ENCODE measurements around the gene GABBR2.
"Not testable (repeated sequence)": the region's sequence is repeated elsewhere in the genome, so short reads cannot be mapped to it uniquely, and the experiment has no call there.

GABBR2 gene

GRCh38 chr9:98485706-98486105, 223.0 kb downstream of the GABBR2 start:
- DNase-seq (ENCODE audit: low spot score), result no peak
- no peak for FAIRE-seq

GRCh38 chr9:98484162-98484561, 224.6 kb downstream of the GABBR2 start:
- no peak for FAIRE-seq
- no peak for DNase-seq (ENCODE audit: low spot score)

DNA sequence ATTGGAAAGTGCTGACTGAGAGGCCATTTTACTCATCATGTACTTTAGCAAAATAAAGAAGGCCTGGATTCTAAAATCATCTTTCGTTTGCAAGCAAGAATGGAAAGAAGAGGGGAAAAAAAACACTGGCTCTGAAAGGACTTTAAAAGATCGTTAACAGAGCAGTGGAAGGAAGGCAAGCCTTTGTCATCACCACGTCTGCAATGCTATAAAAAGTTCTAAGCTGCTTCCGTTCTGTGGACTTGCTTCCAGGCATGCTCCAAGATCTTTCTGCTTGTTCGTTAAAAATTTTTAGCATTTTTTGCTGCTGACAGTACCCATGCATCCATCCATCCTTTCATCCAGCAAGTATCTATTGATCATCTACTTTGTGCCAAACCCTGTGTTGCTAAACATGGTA, 226.5 kb downstream of the GABBR2 start:
- DNase-seq (ENCODE audit: low spot score) (no peak), FAIRE-seq (no peak)

GRCh38 chr9:98481676-98482075, 227.1 kb downstream of the GABBR2 start:
- FAIRE-seq, result no peak
- no peak for DNase-seq (ENCODE audit: low spot score)

GRCh38 chr9:98479967-98480847, 228.5 kb downstream of the GABBR2 start:
- DNase-seq (ENCODE audit: low spot score), result peak; percentile 70
- no peak for FAIRE-seq

GRCh38 chr9:98479449-98479848, 229.3 kb downstream of the GABBR2 start:
- FAIRE-seq (no peak), DNase-seq (ENCODE audit: low spot score) (no peak)

DNA sequence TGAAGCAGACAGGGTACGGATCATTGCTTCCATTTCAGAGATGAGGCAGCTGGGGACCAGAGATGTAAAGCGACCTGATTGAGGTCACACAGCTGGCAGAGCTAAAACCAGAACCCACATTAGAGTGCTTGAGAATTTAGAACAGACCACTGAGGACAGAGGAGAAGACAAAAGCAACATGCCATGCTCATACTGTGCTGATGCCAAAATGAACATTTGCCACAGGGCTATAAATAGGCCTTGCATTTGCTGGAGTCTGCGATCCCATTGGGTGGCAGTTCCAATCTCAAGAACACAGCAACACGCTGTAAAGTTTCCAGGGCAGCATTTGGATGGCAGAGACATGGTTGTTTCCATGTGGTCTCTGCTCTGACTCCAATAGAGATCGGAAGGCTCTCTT, 230.9 kb downstream of the GABBR2 start:
- no peak for DNase-seq (ENCODE audit: low spot score)
- FAIRE-seq, result no peak

DNA sequence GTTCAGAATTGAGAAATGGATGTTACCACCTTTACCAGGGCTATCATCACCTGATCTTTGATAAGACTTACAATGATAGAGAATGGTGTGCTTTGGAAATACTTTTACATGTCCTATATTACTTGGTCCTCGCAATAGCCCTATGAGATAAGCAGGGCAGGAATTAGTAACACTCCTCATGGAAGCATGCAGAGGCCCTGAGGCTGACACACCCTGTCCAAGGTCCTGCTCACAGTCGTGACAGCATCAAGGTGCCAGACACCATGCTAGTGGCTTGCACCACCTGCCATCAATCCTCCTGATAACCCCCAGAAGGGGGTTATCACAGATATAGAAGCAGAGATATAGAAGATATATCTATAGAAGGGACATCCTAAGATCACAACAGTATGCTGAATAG, 236.5 kb downstream of the GABBR2 start:
- no peak for FAIRE-seq
- DNase-seq (ENCODE audit: low spot score), result no peak

DNA sequence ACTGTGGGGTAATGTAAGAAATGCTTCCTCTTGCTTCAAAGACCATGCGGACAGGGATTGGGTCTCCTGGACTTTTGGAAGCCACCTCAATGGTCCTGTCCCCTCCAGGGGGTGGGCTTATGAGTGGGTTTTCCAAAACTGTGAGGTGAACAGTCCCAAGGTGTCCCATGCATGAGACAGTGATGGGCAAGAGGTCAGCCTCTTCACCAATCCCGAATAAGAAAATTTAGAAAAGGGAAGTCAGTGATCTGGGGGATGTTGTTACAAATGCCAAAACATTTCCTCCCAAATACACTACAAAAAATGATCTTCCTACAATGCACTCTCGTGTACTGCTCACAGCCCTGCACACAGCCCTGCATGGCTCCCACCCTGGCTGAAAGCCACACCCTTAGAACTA, 237.6 kb downstream of the GABBR2 start:
- no peak for DNase-seq (ENCODE audit: low spot score)
- no peak for FAIRE-seq

DNA sequence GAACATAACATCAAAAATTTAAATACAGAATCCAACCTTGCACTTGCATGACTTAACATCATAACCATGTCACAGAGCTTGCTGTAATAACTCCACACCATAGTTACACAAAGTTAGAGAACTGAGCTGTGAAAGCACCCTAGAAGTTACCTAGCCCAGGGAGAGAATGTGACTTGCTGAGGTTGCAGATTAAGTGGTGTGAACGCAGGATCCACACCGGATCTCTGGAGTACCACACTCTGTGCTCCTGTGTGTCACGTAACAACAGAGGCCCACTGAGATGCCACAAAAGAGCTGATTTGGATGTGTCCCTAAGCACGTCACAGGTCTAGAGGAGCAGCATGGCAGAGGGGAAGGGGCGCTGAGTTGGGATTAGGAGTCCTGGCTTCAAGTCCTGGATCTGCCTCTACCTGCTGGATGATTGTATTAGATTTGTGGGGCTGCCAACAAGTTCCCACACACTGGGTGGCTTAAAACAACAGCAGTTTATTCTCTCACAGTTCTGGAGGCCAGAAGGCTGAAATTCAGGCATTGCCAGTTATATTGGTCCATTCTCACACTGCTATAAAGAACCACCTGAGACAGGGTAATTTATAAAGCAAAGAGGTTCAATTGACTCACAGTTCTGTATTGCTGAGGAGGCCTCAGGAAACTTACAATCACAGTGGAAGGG, 240.0 kb downstream of the GABBR2 start:
- no peak for FAIRE-seq

DNA sequence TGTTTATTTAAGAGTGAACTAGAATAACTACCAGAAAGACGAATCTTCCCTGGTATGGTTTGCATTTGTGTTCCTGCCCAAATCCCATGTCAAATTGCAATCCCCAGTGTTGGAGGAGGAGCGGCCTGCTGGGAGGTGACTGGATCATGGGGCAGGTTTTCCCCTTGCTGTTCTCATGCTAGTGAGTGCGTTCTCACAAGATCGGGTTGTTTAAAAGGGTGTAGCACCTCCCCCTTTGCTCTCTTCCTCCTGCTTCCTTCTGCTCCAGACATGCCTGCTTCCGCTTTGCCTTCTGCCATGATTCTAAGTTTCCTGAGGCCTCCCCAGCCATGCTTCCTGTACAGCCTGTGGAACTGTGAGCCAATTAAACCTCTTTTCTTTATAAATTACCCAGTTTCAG, 242.9 kb downstream of the GABBR2 start:
- FAIRE-seq, result no peak

More for the DNA sequence above, 240.0 kb downstream of the GABBR2 start:
- no peak for DNase-seq (ENCODE audit: low spot score)

GRCh38 chr9:98464156-98464690, 244.5 kb downstream of the GABBR2 start:
- DNase-seq (ENCODE audit: low spot score); FAIRE-seq: not testable (repeated sequence)

More for the DNA sequence above, 242.9 kb downstream of the GABBR2 start:
- DNase-seq (ENCODE audit: low spot score), result no peak

DNA sequence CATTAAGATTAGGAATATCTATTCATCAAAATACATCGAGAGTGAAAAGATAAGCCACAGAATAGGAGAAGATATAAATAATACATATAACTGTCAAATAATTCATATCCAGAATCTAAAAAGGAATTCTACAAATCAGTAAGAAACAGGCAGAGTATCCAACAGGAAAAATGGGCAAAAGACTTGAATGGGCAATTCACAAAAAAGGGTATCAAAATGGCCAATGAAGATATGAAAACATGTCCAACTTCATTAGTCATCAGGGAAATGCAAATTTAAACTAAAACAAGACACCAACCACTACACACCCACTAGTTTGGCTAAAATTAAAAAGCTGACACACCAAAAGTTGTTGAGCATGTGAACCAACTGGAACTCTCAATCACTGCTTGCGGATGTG, 246.4 kb downstream of the GABBR2 start:
- no peak for FAIRE-seq
- no peak for DNase-seq (ENCODE audit: low spot score)

DNA sequence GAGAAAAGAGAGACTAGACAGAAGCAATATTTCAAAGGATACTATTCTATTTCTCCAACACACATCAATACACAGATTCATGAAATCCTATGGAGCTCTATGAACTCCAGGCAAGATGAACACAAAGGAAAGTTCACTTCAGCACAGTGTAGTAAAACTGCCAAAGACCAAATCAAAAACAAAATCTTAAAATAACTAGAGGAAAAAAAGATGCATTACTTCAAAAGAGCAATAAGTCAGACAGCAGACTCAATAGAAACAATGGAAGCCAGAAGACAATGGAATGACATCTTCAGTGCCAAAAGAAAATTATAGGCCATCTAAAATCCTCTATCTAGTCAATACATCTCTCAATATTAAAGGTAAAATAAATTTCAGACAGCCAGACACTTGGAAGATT, 248.0 kb downstream of the GABBR2 start:
- DNase-seq (ENCODE audit: low spot score), result no peak
- no peak for FAIRE-seq

GRCh38 chr9:98457726-98458370, 250.9 kb downstream of the GABBR2 start:
- DNase-seq (ENCODE audit: low spot score) (no peak), FAIRE-seq (no peak)

DNA sequence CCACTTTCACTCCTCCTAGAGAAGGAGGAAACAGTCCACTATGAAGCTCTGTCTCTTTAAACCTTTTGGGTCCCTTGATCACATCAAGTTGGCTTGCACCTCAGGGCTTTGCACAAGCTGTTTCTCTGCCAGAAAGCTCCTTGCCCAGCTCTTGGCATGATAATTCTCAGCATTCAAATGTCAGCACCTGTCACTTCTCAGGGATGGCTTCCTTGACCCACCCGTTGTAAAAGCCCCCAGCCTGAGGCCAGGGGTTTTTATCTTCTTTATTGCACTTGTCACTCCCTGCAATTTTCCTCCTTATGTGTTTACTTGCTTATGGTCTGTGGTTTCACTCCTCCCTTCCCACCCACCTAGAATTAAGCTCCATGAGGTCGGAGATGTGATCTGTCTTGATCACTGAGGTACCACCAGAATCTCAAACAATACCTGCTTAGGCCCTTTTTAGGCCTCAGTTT, 252.6 kb downstream of the GABBR2 start:
- no peak for DNase-seq (ENCODE audit: low spot score)
- no peak for FAIRE-seq

DNA sequence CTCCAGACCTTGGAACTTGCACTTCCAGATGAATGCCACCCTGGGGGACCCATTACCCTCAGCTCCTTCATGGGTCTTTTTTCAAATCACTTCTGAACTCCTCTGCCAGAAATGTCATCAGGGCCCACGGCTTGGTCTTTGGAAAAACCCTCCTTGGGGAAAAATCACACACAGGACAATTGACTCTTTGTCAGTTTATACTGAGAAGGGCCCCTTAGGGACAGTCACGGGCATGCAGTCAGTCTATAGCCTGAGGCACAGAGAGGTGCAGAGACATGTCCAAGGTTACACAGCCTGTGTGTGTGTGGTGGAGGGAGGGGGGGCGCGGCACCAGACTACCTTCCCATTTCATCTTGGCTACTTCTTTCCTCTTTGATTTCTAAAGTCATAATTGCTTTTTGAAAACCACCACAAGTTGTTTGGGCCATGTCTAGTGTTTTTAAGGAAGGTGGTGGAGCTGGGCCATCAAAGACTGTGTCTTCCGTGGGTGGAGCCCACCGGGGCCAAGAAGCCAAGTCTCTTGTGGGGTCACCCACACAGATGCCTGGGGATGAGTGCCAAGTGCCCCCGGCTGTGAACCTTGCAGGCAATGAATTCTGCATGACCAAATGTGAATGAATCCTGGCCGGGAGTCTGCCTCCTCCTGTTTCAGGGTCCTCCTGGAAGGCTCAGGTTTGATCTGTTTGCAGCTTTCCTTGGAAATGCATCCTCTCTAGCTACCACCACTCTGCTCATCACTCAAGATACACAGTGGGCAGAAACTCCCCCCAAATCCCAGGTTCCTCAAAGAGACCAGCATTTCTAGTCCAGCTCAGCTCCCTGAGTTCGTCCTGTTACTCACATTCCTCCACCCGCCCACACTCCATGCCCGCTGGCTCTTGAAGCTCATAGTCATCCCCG, 253.2 kb downstream of the GABBR2 start:
- no peak for FAIRE-seq
- no peak for DNase-seq (ENCODE audit: low spot score)

DNA sequence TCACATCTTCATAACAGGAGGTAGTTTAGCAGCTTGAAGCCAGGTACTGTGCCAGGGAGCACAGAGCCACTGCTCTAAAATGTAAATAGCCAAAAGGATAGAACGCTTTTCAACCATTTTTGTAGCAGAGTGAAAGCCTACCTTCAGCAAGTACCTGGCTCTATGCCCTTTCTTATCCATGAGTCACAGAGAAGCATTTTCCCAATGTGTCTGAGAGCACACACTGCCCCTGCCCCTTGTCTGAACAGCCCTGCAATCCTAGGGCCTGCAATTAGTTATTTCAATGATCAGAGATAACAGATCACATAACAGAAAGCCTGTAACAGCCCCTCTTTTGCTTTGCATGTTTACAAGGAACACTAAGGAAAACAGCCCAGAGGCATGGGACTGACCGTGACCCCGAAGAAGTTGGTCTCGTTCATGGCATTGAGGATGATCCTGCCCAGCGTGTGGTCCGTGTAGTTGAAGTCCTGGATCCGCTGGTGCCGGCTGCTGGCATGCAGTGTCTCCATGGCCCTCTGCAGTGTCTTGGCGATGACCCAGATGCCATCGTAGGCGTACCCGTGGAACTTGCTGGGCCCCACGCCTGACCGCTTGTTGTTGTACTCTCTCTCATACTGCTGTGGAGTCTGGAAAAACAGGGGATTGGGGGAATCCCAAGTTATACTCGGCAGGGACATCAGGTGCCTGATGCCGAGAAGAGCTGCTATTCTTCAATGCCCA, 255.0 kb downstream of the GABBR2 start:
- no peak for DNase-seq (ENCODE audit: low spot score)
- FAIRE-seq, result no peak

DNA sequence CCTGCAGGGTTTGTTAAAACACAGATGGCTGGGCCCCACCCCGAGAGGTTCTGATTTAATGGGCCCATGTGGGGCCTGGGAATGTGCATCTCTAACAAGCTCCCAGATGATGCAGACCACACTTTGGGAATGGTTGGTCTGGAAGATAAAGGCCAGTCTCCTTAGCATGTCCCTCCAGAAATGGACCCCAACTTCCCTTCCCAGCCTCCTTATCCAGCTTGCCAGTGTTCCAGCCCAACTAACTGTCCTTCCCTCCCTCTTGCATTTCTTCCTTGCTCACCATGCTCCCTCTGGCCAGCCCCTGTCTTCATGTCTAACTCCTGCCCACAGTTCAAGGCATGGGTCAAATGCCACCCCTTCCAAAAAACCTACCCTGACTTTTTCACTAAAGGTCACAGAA, 257.2 kb downstream of the GABBR2 start:
- DNase-seq (ENCODE audit: low spot score) (no peak), FAIRE-seq (no peak)

- DNase-seq (ENCODE audit: low spot score), result peak; percentile 27
- FAIRE-seq, result no peak
Observed at GRCh38 chr9:98450496-98450895, 258.2 kb downstream of the GABBR2 start.

All from RCC 7860 (cell line).